Right lobe of liver (tissue), 4 donors: ENCODE measurements around the gene ADAM23.
"Not testable (repeated sequence)": the region's sequence is repeated elsewhere in the genome, so short reads cannot be mapped to it uniquely, and the experiment has no call there.

Experiments used
- CTCF ChIP-seq, 4 donors: fragments of 200-600 bp in 3 of 4; fragments of 450-650 bp in 1 of 4; IDR thresholded peaks; one replicate each; pipeline versions ENCODE4 v1.5.1 to v1.8.0; 2016 to 2022; ENCODE audit warnings: antibody characterized with exemption in 4 of 4, mild to moderate bottlenecking in 2 of 4
- POLR2A ChIP-seq: fragments of 450-650 bp; IDR thresholded peaks from one replicate; pipeline ENCODE4 v1.6.1; 2017; ENCODE audit warnings: antibody characterized with exemption, mild to moderate bottlenecking
- donor health status: DM: no; HTN: no; CAD: no.
- donor health status: DM: no; HTN: no; CAD: no.
- donor health status: DM: no; HTN: yes; CAD: no.

DNA sequence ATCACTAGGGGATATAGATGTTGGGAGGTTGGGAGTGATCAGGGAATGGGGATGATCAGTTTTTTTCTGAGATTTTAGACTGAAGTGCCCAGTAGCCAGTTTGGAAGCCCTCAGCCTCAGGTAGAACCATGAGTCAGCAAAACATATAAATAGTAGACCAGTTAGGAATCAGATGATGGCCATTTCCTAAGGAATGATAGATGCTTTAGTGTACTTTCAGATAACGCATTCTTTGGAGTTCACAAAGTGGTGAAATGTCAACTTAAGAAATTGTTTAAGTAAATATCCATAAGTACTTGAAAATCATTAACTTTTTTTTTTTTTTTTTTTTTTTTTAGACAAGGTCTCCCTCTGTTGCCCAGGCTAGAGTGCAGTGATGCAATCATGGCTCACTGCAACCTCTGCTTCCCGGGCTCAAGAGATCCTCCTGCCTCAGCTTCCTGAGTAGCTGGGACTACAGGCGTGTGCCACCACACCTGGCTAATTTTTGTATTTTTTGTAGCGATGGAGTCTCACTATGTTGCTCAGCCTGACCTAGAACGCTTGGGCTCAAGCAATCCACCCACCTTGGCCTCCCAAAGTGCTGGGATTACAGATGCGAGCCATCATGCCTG lies 40.3 kb upstream of the ADAM23 start:
- not testable (repeated sequence) for TF ChIP-seq CTCF (IDR thresholded peaks at IDR 0.05); POLR2A
